PFSK-1 (cell line): Measurements from ENCODE around the gene CASQ2.

Experiments
- POLR2AphosphoS5 ChIP-seq: IDR thresholded peaks from 2 replicates; pipeline ENCODE4 v1.6.1; 2012; ENCODE audit warnings: low read depth, mild to moderate bottlenecking, control low read depth, low read length, moderate library complexity
- TF ChIP-seq, protein P1 (sequence below), 2 experiments: IDR thresholded peaks; 2 replicates each; pipeline versions ENCODE4 v1.6.1 to v1.8.0; 2011 to 2012; ENCODE audit warnings: low read depth in 2 of 2, low read length in 2 of 2, control low read depth in 1 of 2, inconsistent platforms in 1 of 2, mild to moderate bottlenecking in 1 of 2, moderate library complexity in 1 of 2; ENCODE audit not compliant: insufficient read depth in 1 of 2

GRCh38 chr1:115757856-115758255 is 10.7 kb downstream of the CASQ2 start:
- TF ChIP-seq, protein P1, sequence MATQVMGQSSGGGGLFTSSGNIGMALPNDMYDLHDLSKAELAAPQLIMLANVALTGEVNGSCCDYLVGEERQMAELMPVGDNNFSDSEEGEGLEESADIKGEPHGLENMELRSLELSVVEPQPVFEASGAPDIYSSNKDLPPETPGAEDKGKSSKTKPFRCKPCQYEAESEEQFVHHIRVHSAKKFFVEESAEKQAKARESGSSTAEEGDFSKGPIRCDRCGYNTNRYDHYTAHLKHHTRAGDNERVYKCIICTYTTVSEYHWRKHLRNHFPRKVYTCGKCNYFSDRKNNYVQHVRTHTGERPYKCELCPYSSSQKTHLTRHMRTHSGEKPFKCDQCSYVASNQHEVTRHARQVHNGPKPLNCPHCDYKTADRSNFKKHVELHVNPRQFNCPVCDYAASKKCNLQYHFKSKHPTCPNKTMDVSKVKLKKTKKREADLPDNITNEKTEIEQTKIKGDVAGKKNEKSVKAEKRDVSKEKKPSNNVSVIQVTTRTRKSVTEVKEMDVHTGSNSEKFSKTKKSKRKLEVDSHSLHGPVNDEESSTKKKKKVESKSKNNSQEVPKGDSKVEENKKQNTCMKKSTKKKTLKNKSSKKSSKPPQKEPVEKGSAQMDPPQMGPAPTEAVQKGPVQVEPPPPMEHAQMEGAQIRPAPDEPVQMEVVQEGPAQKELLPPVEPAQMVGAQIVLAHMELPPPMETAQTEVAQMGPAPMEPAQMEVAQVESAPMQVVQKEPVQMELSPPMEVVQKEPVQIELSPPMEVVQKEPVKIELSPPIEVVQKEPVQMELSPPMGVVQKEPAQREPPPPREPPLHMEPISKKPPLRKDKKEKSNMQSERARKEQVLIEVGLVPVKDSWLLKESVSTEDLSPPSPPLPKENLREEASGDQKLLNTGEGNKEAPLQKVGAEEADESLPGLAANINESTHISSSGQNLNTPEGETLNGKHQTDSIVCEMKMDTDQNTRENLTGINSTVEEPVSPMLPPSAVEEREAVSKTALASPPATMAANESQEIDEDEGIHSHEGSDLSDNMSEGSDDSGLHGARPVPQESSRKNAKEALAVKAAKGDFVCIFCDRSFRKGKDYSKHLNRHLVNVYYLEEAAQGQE (IDR thresholded peaks at IDR 0.05; ENCODE audit: insufficient read depth in 1 of 2, low read depth in 2 of 2, low read length in 2 of 2): no peak
- TF ChIP-seq POLR2AphosphoS5: no peak
